Fibroblast of lung (primary cell): Measurements from ENCODE around the gene RFX1. TPM values are rescaled to one million over a fixed set of nuclear protein-coding genes. Genes with fewer than 3 reads are reported as not detected.
A peak's percentile ranks its signal among the peaks of the same experiment; 100 is the strongest.
"Not testable (repeated sequence)": the region's sequence is repeated elsewhere in the genome, so short reads cannot be mapped to it uniquely, and the experiment has no call there.

ENCODE experiments used
- DNase-seq, 2 donors: peaks; one replicate each; pipeline versions ENCODE4 v3.0.0 to v3.0.0-alpha.2; 2010; ENCODE audit warnings: low read depth in 2 of 2
- H2AFZ ChIP-seq: 2 replicates; pipeline ENCODE4 v1.5.1; 2012; ENCODE audit warnings: low read length, control low read depth, inconsistent platforms
- H3K27ac ChIP-seq: 2 replicates; pipeline ENCODE4 v1.5.1; 2011; ENCODE audit warnings: low read length, control low read depth; ENCODE audit not compliant: insufficient read depth
- H3K27me3 ChIP-seq: 2 replicates; pipeline ENCODE4 v1.5.1; 2011; ENCODE audit warnings: mild to moderate bottlenecking, low read length; ENCODE audit not compliant: control insufficient read depth, insufficient read depth
- H3K36me3 ChIP-seq: 2 replicates; pipeline ENCODE4 v1.5.1; 2011; ENCODE audit warnings: low read length; ENCODE audit not compliant: control insufficient read depth, insufficient read depth
- H3K4me1 ChIP-seq: 2 replicates; pipeline ENCODE4 v1.5.1; 2011; ENCODE audit warnings: low read length; ENCODE audit not compliant: control insufficient read depth, insufficient read depth; ENCODE audit errors: extremely low read depth
- H3K4me2 ChIP-seq: 2 replicates; pipeline ENCODE4 v1.5.1; 2011; ENCODE audit warnings: low read length, control low read depth; ENCODE audit not compliant: insufficient read depth; ENCODE audit errors: extremely low read depth
- H3K4me3 ChIP-seq, 4 experiments: fragments of 200-600 bp in 1 of 4; sonication (generic) in 1 of 4; replicated peaks in 1 of 4; 2 replicates each; pipeline ENCODE4 v1.5.1; 2011 to 2016; ENCODE audit warnings: low read length in 4 of 4, low read depth in 3 of 4, mild to moderate bottlenecking in 3 of 4, control low read depth in 2 of 4, inconsistent platforms in 1 of 4, mixed read lengths in 1 of 4; ENCODE audit not compliant: insufficient read depth in 1 of 4; ENCODE audit errors: control extremely low read depth in 1 of 4
- H3K79me2 ChIP-seq: 2 replicates; pipeline ENCODE4 v1.5.1; 2012; ENCODE audit warnings: mild to moderate bottlenecking, low read length, inconsistent platforms; ENCODE audit not compliant: control insufficient read depth, insufficient read depth
- H3K9ac ChIP-seq: 2 replicates; pipeline ENCODE4 v1.5.1; 2011; ENCODE audit warnings: mild to moderate bottlenecking, low read length, control low read depth; ENCODE audit not compliant: insufficient read depth
- H3K9me3 ChIP-seq: 2 replicates; pipeline ENCODE4 v1.5.1; 2012; ENCODE audit warnings: low read depth, low read length; ENCODE audit not compliant: control insufficient read depth, insufficient read depth
- H4K20me1 ChIP-seq: 2 replicates; pipeline ENCODE4 v1.5.1; 2011; ENCODE audit warnings: low read length; ENCODE audit not compliant: control insufficient read depth, insufficient read depth; ENCODE audit errors: extremely low read depth
- EZH2 ChIP-seq: IDR thresholded peaks from 2 replicates; pipeline ENCODE4 v1.5.1; 2012; ENCODE audit warnings: low read length, control low read depth, mild to moderate bottlenecking; ENCODE audit errors: missing control alignments
- polyA plus RNA-seq, 2 donors: library from polyadenylated mRNA; depleted of rRNA in 1 of 2; stranded (reverse) in 1 of 2; unstranded in 1 of 2; fragments of >200 nt; gene quantifications; 2 replicates each; pipeline ENCODE4 v1.2.1, GENCODE V29; 2011 to 2012; ENCODE audit warnings: missing spikeins in 1 of 2
- total RNA-seq: library from RNA; depleted of rRNA; stranded (reverse); fragments of >200 nt; gene quantifications from 2 replicates; pipeline ENCODE4 v1.2.1, GENCODE V29; 2014
- TF ChIP-seq, protein P1 (sequence below), 2 donors: IDR thresholded peaks in 1 of 2; conservative IDR thresholded peaks in 1 of 2; 1 replicate in 1 of 2; 2 replicates in 1 of 2; pipeline ENCODE4 v1.5.1; 2011 to 2012; ENCODE audit warnings: low read length in 2 of 2, control low read depth in 1 of 2, inconsistent platforms in 1 of 2, low read depth in 1 of 2, mild to moderate bottlenecking in 1 of 2

Gene RFX1
- total and polyA plus RNA-seq, 2 donors (not counting 1 experiment from before 2014, with no cell fraction given) = 0.44 to 2.6 TPM

DNA sequence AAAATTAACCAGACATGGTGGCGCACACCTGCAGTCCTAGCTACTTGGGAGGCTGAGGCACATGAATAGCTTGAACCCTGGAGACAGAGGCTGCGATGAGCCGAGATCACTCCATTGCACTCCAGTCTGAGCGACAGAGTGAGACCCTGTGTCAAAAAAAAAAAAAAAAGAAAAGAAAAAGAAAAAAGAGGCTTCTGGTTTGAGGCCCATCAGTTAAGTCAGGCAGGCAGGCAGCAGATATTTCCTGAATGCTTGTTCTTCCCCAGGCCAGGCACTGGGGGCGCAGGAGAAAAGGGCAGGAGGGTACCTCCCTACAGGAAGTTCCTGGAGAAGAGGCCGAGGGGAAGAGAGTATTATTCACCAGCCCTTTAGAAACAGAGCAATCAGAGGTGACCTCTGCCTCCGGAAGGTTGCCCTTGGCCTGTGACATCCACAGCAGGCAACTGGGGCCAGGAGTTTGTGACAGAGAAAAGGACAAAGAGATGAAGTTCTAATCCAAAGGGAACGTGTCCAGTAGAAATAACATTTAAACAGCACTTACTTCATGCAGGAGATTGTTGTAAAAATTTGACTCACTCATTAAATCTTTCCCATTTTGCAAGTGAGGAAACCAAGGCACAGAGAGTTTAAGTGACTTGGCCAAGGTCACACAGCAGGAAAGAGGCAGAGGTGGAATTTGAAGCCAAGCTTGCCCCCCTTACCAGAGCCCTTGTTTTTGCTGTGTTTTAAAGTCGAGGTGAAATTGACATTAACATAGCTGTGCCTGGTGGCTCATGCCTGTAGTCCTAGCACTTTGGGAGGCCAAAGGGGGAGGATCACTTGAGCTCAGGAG lies 17.5 kb upstream of the RFX1 start:
- Histone ChIP-seq H3K9me3 (no peaks in the 10 kb centered on the region), H4K20me1 (no peaks in the 10 kb centered on the region), H3K27ac (no peak overlapping the region), H3K36me3 (no peaks in the 10 kb centered on the region), H2AFZ (peak overlapping the region; percentile 54), H3K4me3 (no peak overlapping the region), H3K4me1 (peaks cover 5% of the 10 kb centered on the region), H3K9ac (no peak overlapping the region), H3K4me2 (no peak overlapping the region), H3K27me3 (peaks cover 7% of the 10 kb centered on the region), H3K79me2 (no peaks in the 10 kb centered on the region)
- DNase-seq = peak in 1 of 2 donors; percentile 54
- TF ChIP-seq EZH2 = no peak
- TF ChIP-seq, protein P1, sequence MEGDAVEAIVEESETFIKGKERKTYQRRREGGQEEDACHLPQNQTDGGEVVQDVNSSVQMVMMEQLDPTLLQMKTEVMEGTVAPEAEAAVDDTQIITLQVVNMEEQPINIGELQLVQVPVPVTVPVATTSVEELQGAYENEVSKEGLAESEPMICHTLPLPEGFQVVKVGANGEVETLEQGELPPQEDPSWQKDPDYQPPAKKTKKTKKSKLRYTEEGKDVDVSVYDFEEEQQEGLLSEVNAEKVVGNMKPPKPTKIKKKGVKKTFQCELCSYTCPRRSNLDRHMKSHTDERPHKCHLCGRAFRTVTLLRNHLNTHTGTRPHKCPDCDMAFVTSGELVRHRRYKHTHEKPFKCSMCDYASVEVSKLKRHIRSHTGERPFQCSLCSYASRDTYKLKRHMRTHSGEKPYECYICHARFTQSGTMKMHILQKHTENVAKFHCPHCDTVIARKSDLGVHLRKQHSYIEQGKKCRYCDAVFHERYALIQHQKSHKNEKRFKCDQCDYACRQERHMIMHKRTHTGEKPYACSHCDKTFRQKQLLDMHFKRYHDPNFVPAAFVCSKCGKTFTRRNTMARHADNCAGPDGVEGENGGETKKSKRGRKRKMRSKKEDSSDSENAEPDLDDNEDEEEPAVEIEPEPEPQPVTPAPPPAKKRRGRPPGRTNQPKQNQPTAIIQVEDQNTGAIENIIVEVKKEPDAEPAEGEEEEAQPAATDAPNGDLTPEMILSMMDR (conservative IDR thresholded peaks at IDR 0.05 in 1 of 2, IDR thresholded peaks at IDR 0.05 in 1 of 2; ENCODE audit: low read depth in 1 of 2, low read length in 2 of 2) = peak; percentile 35 to 44

GRCh38 chr19:14022469-14022868 lies 16.3 kb upstream of the RFX1 start:
- Histone ChIP-seq H3K9me3 (no peaks in the 10 kb centered on the region), H3K4me3 (no peak overlapping the region), H3K79me2 (no peaks in the 10 kb centered on the region), H3K4me1 (peaks cover 5% of the 10 kb centered on the region), H3K27me3 (no peaks in the 10 kb centered on the region), H3K36me3 (no peaks in the 10 kb centered on the region), H3K27ac (no peak overlapping the region), H3K4me2 (no peak overlapping the region), H4K20me1 (no peaks in the 10 kb centered on the region), H2AFZ (no peak overlapping the region), H3K9ac (no peak overlapping the region)
- TF ChIP-seq, protein P1 (conservative IDR thresholded peaks at IDR 0.05 in 1 of 2, IDR thresholded peaks at IDR 0.05 in 1 of 2; ENCODE audit: low read depth in 1 of 2, low read length in 2 of 2) = no peak
- TF ChIP-seq EZH2 = no peak
- peak; percentile 33 to 73 for DNase-seq

- Histone ChIP-seq H3K9me3 (no peaks in the 10 kb centered on the region), H3K36me3 (no peaks in the 10 kb centered on the region), H4K20me1 (no peaks in the 10 kb centered on the region), H3K4me2 (no peak overlapping the region), H3K4me1 (peaks cover 5% of the 10 kb centered on the region), H3K27ac (no peak overlapping the region), H3K27me3 (no peaks in the 10 kb centered on the region), H3K79me2 (no peaks in the 10 kb centered on the region), H3K9ac (no peak overlapping the region), H2AFZ (no peak overlapping the region), H3K4me3 (no peak overlapping the region)
- no peak for DNase-seq
- no peak for TF ChIP-seq EZH2
- TF ChIP-seq, protein P1 (conservative IDR thresholded peaks at IDR 0.05 in 1 of 2, IDR thresholded peaks at IDR 0.05 in 1 of 2; ENCODE audit: low read depth in 1 of 2, low read length in 2 of 2) = no peak
Measured at GRCh38 chr19:14021474-14021873, 15.4 kb upstream of the RFX1 start.

- H3K4me2 ChIP-seq, DNase-seq, H3K27ac ChIP-seq, H3K9me3 ChIP-seq, H3K4me3 ChIP-seq, H3K79me2 ChIP-seq, H3K4me1 ChIP-seq, H4K20me1 ChIP-seq, H2AFZ ChIP-seq, H3K36me3 ChIP-seq, H3K9ac ChIP-seq, H3K27me3 ChIP-seq: not testable (repeated sequence)
Measured at GRCh38 chr19:14019739-14020138, 13.6 kb upstream of the RFX1 start.
